Breast epithelium (tissue), 3 donors: ENCODE measurements around the gene CRLF1.

Experiments
- CTCF ChIP-seq, 3 donors: fragments of 450-650 bp; IDR thresholded peaks; one replicate each; pipeline ENCODE4 v1.5.1; 2016 to 2017; ENCODE audit warnings: antibody characterized with exemption in 3 of 3, mild to moderate bottlenecking in 3 of 3, moderate library complexity in 3 of 3
- POLR2A ChIP-seq: fragments of 450-650 bp; IDR thresholded peaks from one replicate; pipeline ENCODE4 v1.6.1; 2016; ENCODE audit warnings: antibody characterized with exemption, mild to moderate bottlenecking, moderate library complexity
- POLR2AphosphoS5 ChIP-seq, 3 donors: sonication (generic); formaldehyde crosslinking; IDR thresholded peaks; one replicate each; pipeline ENCODE4 v1.6.1; 2017; ENCODE audit warnings: antibody characterized with exemption in 3 of 3

DNA sequence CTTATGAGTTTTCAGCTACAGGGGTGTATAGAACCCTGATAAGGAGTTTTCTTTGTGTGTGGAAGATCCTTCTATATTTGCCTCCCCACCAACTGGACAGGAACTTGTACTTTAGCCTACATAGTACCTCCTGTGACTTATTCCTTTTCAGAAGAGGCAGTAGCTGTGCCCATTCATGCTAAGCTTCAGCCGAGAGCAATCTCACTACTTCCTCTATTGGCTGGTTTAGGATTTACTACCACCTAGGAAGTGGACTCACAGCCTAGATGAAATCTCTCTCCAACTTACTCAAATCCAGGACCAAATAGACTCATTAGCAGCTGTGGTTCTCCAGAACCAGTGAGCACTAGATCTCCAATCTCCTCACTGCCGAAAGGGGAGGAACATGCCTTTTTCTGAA, 20.3 kb downstream of the CRLF1 start:
- no peak for TF ChIP-seq CTCF (IDR thresholded peaks at IDR 0.05)
- no peak for TF ChIP-seq POLR2A
- TF ChIP-seq POLR2AphosphoS5 (IDR thresholded peaks at IDR 0.05): no peak
